ENCODE results near the gene SOX18. TPM values are rescaled to one million over a fixed set of nuclear protein-coding genes. Genes with fewer than 3 reads are reported as not detected.

SOX18 gene
- polyA plus RNA-seq, 3 donors = not detected

- no peak for DNase-seq
- Mint-ChIP-seq H3K27ac (no peak overlapping the region), H3K4me1 (peaks cover 21% of the 10 kb centered on the region), H3K9me3 (peaks cover 0 to 3% (median 0%) of the 10 kb centered on the region in 7 donors), H3K4me3 (peak overlapping the region; percentile 47 to 79), H3K36me3 (peaks cover 0 to 3% of the 10 kb centered on the region in 2 donors), H3K27me3 (ENCODE audit: low read depth in 3 of 3) (peaks cover 30 to 57% (median 36%) of the 10 kb centered on the region in 3 donors)
- Histone ChIP-seq H3K4me2 (replicated peaks; ENCODE audit: extremely low read depth, low read length, poor library complexity, severe bottlenecking) (peak overlapping the region; percentile 28), H4K20me1 (ENCODE audit: insufficient read depth, low read length) (no peaks in the 10 kb centered on the region), H3K27me3 (ENCODE audit: control insufficient read depth in 2 of 2, insufficient read depth in 2 of 2, low read length in 2 of 2) (peaks cover 0 to 36% of the 10 kb centered on the region in 2 donors), H3K4me1 (ENCODE audit: control insufficient read depth in 1 of 2, insufficient read depth in 2 of 2, low read length in 2 of 2) (peaks cover 10 to 14% of the 10 kb centered on the region in 2 donors), H3K9me3 (replicated peaks in 1 of 2; ENCODE audit: control insufficient read depth in 1 of 2, insufficient read depth in 1 of 2, low read length in 2 of 2) (no peaks in the 10 kb centered on the region), H2AFZ (ENCODE audit: insufficient read depth, low read depth, low read length, poor library complexity, severe bottlenecking) (no peak overlapping the region), H3K4me3 (replicated peaks in 1 of 3; ENCODE audit: low read depth in 2 of 3, low read length in 3 of 3) (no peak overlapping the region), H3K27ac (ENCODE audit: low read depth in 1 of 2, low read length in 2 of 2) (no peak overlapping the region), H3K9ac (ENCODE audit: insufficient read depth, low read length, poor library complexity, severe bottlenecking) (no peak overlapping the region), H3K79me2 (ENCODE audit: insufficient read depth, low read length) (no peaks in the 10 kb centered on the region), H3K36me3 (replicated peaks in 1 of 2; ENCODE audit: control insufficient read depth in 1 of 2, insufficient read depth in 2 of 2, low read length in 2 of 2) (no peaks in the 10 kb centered on the region)
- intact Hi-C loops (cut with micrococcal nuclease) = no loop called here
- no peak for TF ChIP-seq CTCF (IDR thresholded peaks at IDR 0.05)
- WGBS (ENCODE audit: insufficient coverage) = 57% methylated on average over 36 of the region's 39 CpGs
Measured at GRCh38 chr20:64056889-64057627, 7.6 kb upstream of the SOX18 start.

GRCh38 chr20:64056639-64056888 is 7.1 kb upstream of the SOX18 start:
- Histone ChIP-seq H4K20me1 (ENCODE audit: insufficient read depth, low read length) (no peaks in the 10 kb centered on the region), H3K4me2 (replicated peaks; ENCODE audit: extremely low read depth, low read length, poor library complexity, severe bottlenecking) (no peak overlapping the region), H3K36me3 (replicated peaks in 1 of 2; ENCODE audit: control insufficient read depth in 1 of 2, insufficient read depth in 2 of 2, low read length in 2 of 2) (no peaks in the 10 kb centered on the region), H3K9me3 (replicated peaks in 1 of 2; ENCODE audit: control insufficient read depth in 1 of 2, insufficient read depth in 1 of 2, low read length in 2 of 2) (no peaks in the 10 kb centered on the region), H3K9ac (ENCODE audit: insufficient read depth, low read length, poor library complexity, severe bottlenecking) (no peak overlapping the region), H3K79me2 (ENCODE audit: insufficient read depth, low read length) (no peaks in the 10 kb centered on the region), H3K4me3 (replicated peaks in 1 of 3; ENCODE audit: low read depth in 2 of 3, low read length in 3 of 3) (no peak overlapping the region), H3K4me1 (ENCODE audit: control insufficient read depth in 1 of 2, insufficient read depth in 2 of 2, low read length in 2 of 2) (peaks cover 10 to 14% of the 10 kb centered on the region in 2 donors), H3K27me3 (ENCODE audit: control insufficient read depth in 2 of 2, insufficient read depth in 2 of 2, low read length in 2 of 2) (peaks cover 0 to 39% of the 10 kb centered on the region in 2 donors), H3K27ac (ENCODE audit: low read depth in 1 of 2, low read length in 2 of 2) (no peak overlapping the region), H2AFZ (ENCODE audit: insufficient read depth, low read depth, low read length, poor library complexity, severe bottlenecking) (no peak overlapping the region)
- TF ChIP-seq CTCF (IDR thresholded peaks at IDR 0.05) = no peak
- no peak overlapping the region for H3K27ac Mint-ChIP-seq
- H3K4me1 Mint-ChIP-seq = peaks cover 19% of the 10 kb centered on the region
- peaks cover 35 to 61% (median 38%) of the 10 kb centered on the region in 3 donors for H3K27me3 Mint-ChIP-seq (ENCODE audit: low read depth in 3 of 3)
- WGBS (ENCODE audit: insufficient coverage) = 60% methylated on average over 4 of the region's 7 CpGs
- no peak for DNase-seq
- peaks cover 0 to 3% (median 0%) of the 10 kb centered on the region in 7 donors for H3K9me3 Mint-ChIP-seq
- H3K36me3 Mint-ChIP-seq = peaks cover 0 to 3% of the 10 kb centered on the region in 2 donors
- intact Hi-C loops (cut with micrococcal nuclease) = no loop called here
- H3K4me3 Mint-ChIP-seq = no peak overlapping the region

Measured in CD14-positive monocyte (primary cell).